D341Med (cell line): ENCODE measurements around the gene WWC1.
"Not testable (repeated sequence)": the region's sequence is repeated elsewhere in the genome, so short reads cannot be mapped to it uniquely, and the experiment has no call there.

Experiments used
- DNase-seq: peaks from one replicate; pipeline ENCODE4 v3.0.0; 2012; ENCODE audit warnings: low spot score

The WWC1 gene

GRCh38 chr5:168334695-168335094, 43.2 kb downstream of the WWC1 start:
- no peak for DNase-seq

- DNase-seq = no peak
Measured at GRCh38 chr5:168337361-168337760, 45.9 kb downstream of the WWC1 start.

- no peak for DNase-seq
Measured at GRCh38 chr5:168339109-168339771, 47.8 kb downstream of the WWC1 start.

GRCh38 chr5:168339772-168340140, 48.3 kb downstream of the WWC1 start:
- DNase-seq = not testable (repeated sequence)

- no peak for DNase-seq
Measured at GRCh38 chr5:168340487-168340886, 49.0 kb downstream of the WWC1 start.

- no peak for DNase-seq
Measured at GRCh38 chr5:168341178-168341577, 49.7 kb downstream of the WWC1 start.

GRCh38 chr5:168342151-168342825, 50.8 kb downstream of the WWC1 start:
- no peak for DNase-seq

- no peak for DNase-seq
Measured at GRCh38 chr5:168342985-168343384, 51.5 kb downstream of the WWC1 start.

- DNase-seq = no peak
Measured at GRCh38 chr5:168346417-168346816, 55.0 kb downstream of the WWC1 start.

GRCh38 chr5:168347368-168348083, 56.1 kb downstream of the WWC1 start:
- no peak for DNase-seq

- no peak for DNase-seq
Measured at GRCh38 chr5:168348084-168348414, 56.6 kb downstream of the WWC1 start.

- DNase-seq = no peak
Measured at GRCh38 chr5:168350315-168350714, 58.9 kb downstream of the WWC1 start.

GRCh38 chr5:168353216-168353957, 61.9 kb downstream of the WWC1 start:
- DNase-seq = no peak

- DNase-seq = no peak
Measured at GRCh38 chr5:168354397-168354796, 63.0 kb downstream of the WWC1 start.

- no peak for DNase-seq
Measured at GRCh38 chr5:168356171-168356570, 64.7 kb downstream of the WWC1 start.

GRCh38 chr5:168356592-168356991, 65.1 kb downstream of the WWC1 start:
- DNase-seq = peak; percentile 54

- no peak for DNase-seq
Measured at GRCh38 chr5:168357876-168358275, 66.4 kb downstream of the WWC1 start.

GRCh38 chr5:168359820-168360460, 68.5 kb downstream of the WWC1 start:
- DNase-seq = no peak

- DNase-seq = no peak
Measured at GRCh38 chr5:168360521-168361285, 69.3 kb downstream of the WWC1 start.

GRCh38 chr5:168362097-168362885, 70.8 kb downstream of the WWC1 start:
- no peak for DNase-seq
